GM23338 (cell line): Measurements from ENCODE around the gene REXO2. TPM values are rescaled to one million over a fixed set of nuclear protein-coding genes. Genes with fewer than 3 reads are reported as not detected.

Experiments
- ATAC-seq: fragments of 200-7000 bp; cut with Tn5 transposase; 3 replicates; pipeline ENCODE4 v1.9.1; 2020
- DNase-seq: peaks from one replicate; pipeline ENCODE4 v3.0.0-alpha.2; 2015; ENCODE audit warnings: low spot score
- H2AFZ ChIP-seq: fragments of 200-600 bp; sonication (generic); 2 replicates; pipeline ENCODE4 v1.8.0; 2016; ENCODE audit warnings: antibody characterized with exemption, mild to moderate bottlenecking, moderate library complexity
- H3F3A ChIP-seq: fragments of 200-600 bp; sonication (generic); replicated peaks from 2 replicates; pipeline ENCODE4 v1.8.0; 2017; ENCODE audit warnings: antibody characterized with exemption, mixed run types, low read depth
- H3K27ac ChIP-seq: fragments of 200-600 bp; sonication (generic); 2 replicates; pipeline ENCODE4 v1.6.1; 2016; ENCODE audit warnings: low read depth
- H3K27me3 ChIP-seq: fragments of 200-600 bp; sonication (generic); 2 replicates; pipeline ENCODE4 v1.8.0; 2016; ENCODE audit warnings: mild to moderate bottlenecking, mixed run types, moderate library complexity; ENCODE audit not compliant: insufficient read depth
- H3K36me3 ChIP-seq: fragments of 200-600 bp; sonication (generic); 2 replicates; pipeline ENCODE4 v1.8.0; 2016; ENCODE audit warnings: mild to moderate bottlenecking; ENCODE audit not compliant: insufficient read depth
- H3K4me1 ChIP-seq: fragments of 200-600 bp; sonication (generic); 2 replicates; pipeline ENCODE4 v1.8.0; 2016; ENCODE audit warnings: mild to moderate bottlenecking, moderate library complexity; ENCODE audit not compliant: insufficient read depth
- H3K4me2 ChIP-seq: fragments of 200-600 bp; sonication (generic); 2 replicates; pipeline ENCODE4 v1.7.1; 2017; ENCODE audit warnings: mixed run types
- H3K4me3 ChIP-seq: fragments of 200-600 bp; sonication (generic); 2 replicates; pipeline ENCODE4 v1.6.1; 2016; ENCODE audit warnings: mixed run types
- H3K79me2 ChIP-seq: fragments of 200-600 bp; sonication (generic); replicated peaks from 2 replicates; pipeline ENCODE4 v1.8.0; 2017; ENCODE audit warnings: mild to moderate bottlenecking; ENCODE audit not compliant: insufficient read depth
- H3K9me2 ChIP-seq: fragments of 200-600 bp; sonication (generic); 2 replicates; pipeline ENCODE4 v1.8.0; 2017; ENCODE audit not compliant: insufficient read depth
- H4K20me1 ChIP-seq: fragments of 200-600 bp; sonication (generic); replicated peaks from 2 replicates; pipeline ENCODE4 v1.8.0; 2017; ENCODE audit warnings: mild to moderate bottlenecking; ENCODE audit not compliant: insufficient read depth
- H3K27ac Mint-ChIP-seq: 2 replicates; pipeline ENCODE4 v1.8.0; 2020; ENCODE audit warnings: inconsistent platforms, mild to moderate bottlenecking, moderate library complexity, mixed read lengths
- H3K27me3 Mint-ChIP-seq: 3 replicates; pipeline ENCODE4 v1.8.0; 2022; ENCODE audit warnings: low read depth, mild to moderate bottlenecking, moderate library complexity, mixed read lengths, inconsistent platforms; ENCODE audit not compliant: insufficient read depth, poor library complexity
- H3K36me3 Mint-ChIP-seq: 3 replicates; pipeline ENCODE4 v1.8.0; 2021; ENCODE audit warnings: low read depth, mild to moderate bottlenecking, inconsistent platforms, moderate library complexity, mixed read lengths
- H3K4me1 Mint-ChIP-seq: 3 replicates; pipeline ENCODE4 v1.8.0; 2020; ENCODE audit warnings: mild to moderate bottlenecking, inconsistent platforms, mixed read lengths
- H3K4me3 Mint-ChIP-seq: 3 replicates; pipeline ENCODE4 v1.8.0; 2021; ENCODE audit warnings: moderate library complexity, mild to moderate bottlenecking, inconsistent platforms, mixed read lengths
- H3K9me3 Mint-ChIP-seq: 3 replicates; pipeline ENCODE4 v1.8.0; 2020; ENCODE audit warnings: moderate library complexity, mild to moderate bottlenecking, inconsistent platforms, mixed read lengths
- EZH2 ChIP-seq: fragments of 200-600 bp; sonication (generic); IDR thresholded peaks from one replicate; pipeline ENCODE4 v1.8.0; 2017; ENCODE audit warnings: antibody characterized with exemption, mild to moderate bottlenecking, low read depth; ENCODE audit not compliant: unreplicated experiment
- NANOG ChIP-seq: IDR thresholded peaks from 2 replicates; pipeline ENCODE4 v1.6.1; 2016; ENCODE audit warnings: antibody characterized with exemption, borderline replicate concordance
- POLR2AphosphoS5 ChIP-seq: IDR thresholded peaks from 2 replicates; pipeline ENCODE4 v1.6.1; 2016; ENCODE audit warnings: antibody characterized with exemption, low read depth
- ZNF114 ChIP-seq: fragments of 250-450 bp; sonication (Bioruptor Pico); IDR thresholded peaks from 2 replicates; pipeline ENCODE4 v1.5.0; 2020; ENCODE audit warnings: mild to moderate bottlenecking, moderate library complexity
- ZNF331 ChIP-seq: fragments of 250-450 bp; sonication (Bioruptor Pico); IDR thresholded peaks from 2 replicates; pipeline ENCODE4 v1.5.0; 2020; ENCODE audit warnings: low read depth, mild to moderate bottlenecking, moderate library complexity
- polyA plus RNA-seq: library from polyadenylated mRNA; unstranded; fragments of >200 nt; fragmentation: Nextera tagmentation; extraction: Ambion mirVana; gene quantifications from 2 replicates; pipeline ENCODE4 v1.2.1, GENCODE V29; 2016
- total RNA-seq: library from RNA; depleted of rRNA; stranded (reverse); fragments of >200 nt; shearing (Covaris generic); gene quantifications from 2 replicates; pipeline ENCODE4 v1.2.3, GENCODE V29; 2014
- TF ChIP-seq, protein P1 (sequence below): IDR thresholded peaks from one replicate; pipeline ENCODE4 v1.6.1; 2018; ENCODE audit warnings: antibody characterized with exemption; ENCODE audit not compliant: unreplicated experiment
- TF ChIP-seq, protein P2 (sequence below): fragments of 250-450 bp; sonication (Bioruptor Pico); IDR thresholded peaks from 2 replicates; pipeline ENCODE4 v1.5.0; 2020; ENCODE audit warnings: mild to moderate bottlenecking, moderate library complexity

REXO2 gene
- total and polyA plus RNA-seq, 2 experiments from 2014 or later, result 122 to 245 TPM

DNA sequence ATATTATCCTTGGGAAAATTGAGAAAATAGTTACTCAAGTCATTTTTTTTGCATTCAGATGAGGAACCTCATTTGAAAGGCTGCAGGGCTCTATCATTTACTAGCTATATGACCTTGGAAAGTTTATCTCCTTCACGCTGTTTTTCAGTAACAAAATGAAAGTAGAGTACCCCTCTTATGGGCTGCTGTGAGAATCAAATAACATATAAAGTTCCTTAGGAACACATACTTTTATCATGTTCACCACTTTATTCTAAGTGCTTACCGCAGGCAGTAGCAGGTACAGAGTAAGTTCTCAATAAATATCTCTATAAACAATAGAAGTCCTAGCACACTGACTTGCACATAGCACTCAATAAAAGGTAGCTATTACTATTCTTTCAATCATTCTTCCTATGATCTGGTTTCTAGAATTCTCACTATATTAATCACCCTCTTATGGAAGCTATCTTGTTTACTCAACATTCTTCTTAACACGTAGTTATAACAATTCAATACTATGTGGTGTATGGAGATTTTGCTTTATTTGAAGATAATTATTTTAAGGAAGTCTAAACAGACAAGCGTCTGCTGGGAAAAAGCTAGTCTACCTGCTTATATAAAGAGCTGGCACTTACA, 40.9 kb upstream of the REXO2 start:
- Mint-ChIP-seq H3K4me1 (peaks cover 36% of the 10 kb centered on the region), H3K27me3 (peaks cover 17% of the 10 kb centered on the region), H3K9me3 (no peaks in the 10 kb centered on the region), H3K36me3 (peaks cover 17% of the 10 kb centered on the region), H3K4me3 (peak overlapping the region; percentile 95), H3K27ac (0 out of 2 replicates have a peak overlapping the region, but pooled peaks have one; percentile 100)
- H3K4me1 ChIP-seq, result peaks cover 28% of the 10 kb centered on the region
- no peaks in the 10 kb centered on the region for H3K9me2 ChIP-seq
- no peak overlapping the region for H2AFZ ChIP-seq
- no peaks in the 10 kb centered on the region for H4K20me1 ChIP-seq
- H3K27ac ChIP-seq, result no peak overlapping the region
- H3F3A ChIP-seq, result no peaks in the 10 kb centered on the region
- H3K4me2 ChIP-seq, result peak overlapping the region; percentile 81
- TF ChIP-seq POLR2AphosphoS5, result no peak
- TF ChIP-seq ZNF114, result no peak
- TF ChIP-seq EZH2, result no peak
- TF ChIP-seq NANOG, result no peak
- TF ChIP-seq, protein P1, sequence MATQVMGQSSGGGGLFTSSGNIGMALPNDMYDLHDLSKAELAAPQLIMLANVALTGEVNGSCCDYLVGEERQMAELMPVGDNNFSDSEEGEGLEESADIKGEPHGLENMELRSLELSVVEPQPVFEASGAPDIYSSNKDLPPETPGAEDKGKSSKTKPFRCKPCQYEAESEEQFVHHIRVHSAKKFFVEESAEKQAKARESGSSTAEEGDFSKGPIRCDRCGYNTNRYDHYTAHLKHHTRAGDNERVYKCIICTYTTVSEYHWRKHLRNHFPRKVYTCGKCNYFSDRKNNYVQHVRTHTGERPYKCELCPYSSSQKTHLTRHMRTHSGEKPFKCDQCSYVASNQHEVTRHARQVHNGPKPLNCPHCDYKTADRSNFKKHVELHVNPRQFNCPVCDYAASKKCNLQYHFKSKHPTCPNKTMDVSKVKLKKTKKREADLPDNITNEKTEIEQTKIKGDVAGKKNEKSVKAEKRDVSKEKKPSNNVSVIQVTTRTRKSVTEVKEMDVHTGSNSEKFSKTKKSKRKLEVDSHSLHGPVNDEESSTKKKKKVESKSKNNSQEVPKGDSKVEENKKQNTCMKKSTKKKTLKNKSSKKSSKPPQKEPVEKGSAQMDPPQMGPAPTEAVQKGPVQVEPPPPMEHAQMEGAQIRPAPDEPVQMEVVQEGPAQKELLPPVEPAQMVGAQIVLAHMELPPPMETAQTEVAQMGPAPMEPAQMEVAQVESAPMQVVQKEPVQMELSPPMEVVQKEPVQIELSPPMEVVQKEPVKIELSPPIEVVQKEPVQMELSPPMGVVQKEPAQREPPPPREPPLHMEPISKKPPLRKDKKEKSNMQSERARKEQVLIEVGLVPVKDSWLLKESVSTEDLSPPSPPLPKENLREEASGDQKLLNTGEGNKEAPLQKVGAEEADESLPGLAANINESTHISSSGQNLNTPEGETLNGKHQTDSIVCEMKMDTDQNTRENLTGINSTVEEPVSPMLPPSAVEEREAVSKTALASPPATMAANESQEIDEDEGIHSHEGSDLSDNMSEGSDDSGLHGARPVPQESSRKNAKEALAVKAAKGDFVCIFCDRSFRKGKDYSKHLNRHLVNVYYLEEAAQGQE, result no peak
- TF ChIP-seq ZNF331, result no peak
- TF ChIP-seq, protein P2, sequence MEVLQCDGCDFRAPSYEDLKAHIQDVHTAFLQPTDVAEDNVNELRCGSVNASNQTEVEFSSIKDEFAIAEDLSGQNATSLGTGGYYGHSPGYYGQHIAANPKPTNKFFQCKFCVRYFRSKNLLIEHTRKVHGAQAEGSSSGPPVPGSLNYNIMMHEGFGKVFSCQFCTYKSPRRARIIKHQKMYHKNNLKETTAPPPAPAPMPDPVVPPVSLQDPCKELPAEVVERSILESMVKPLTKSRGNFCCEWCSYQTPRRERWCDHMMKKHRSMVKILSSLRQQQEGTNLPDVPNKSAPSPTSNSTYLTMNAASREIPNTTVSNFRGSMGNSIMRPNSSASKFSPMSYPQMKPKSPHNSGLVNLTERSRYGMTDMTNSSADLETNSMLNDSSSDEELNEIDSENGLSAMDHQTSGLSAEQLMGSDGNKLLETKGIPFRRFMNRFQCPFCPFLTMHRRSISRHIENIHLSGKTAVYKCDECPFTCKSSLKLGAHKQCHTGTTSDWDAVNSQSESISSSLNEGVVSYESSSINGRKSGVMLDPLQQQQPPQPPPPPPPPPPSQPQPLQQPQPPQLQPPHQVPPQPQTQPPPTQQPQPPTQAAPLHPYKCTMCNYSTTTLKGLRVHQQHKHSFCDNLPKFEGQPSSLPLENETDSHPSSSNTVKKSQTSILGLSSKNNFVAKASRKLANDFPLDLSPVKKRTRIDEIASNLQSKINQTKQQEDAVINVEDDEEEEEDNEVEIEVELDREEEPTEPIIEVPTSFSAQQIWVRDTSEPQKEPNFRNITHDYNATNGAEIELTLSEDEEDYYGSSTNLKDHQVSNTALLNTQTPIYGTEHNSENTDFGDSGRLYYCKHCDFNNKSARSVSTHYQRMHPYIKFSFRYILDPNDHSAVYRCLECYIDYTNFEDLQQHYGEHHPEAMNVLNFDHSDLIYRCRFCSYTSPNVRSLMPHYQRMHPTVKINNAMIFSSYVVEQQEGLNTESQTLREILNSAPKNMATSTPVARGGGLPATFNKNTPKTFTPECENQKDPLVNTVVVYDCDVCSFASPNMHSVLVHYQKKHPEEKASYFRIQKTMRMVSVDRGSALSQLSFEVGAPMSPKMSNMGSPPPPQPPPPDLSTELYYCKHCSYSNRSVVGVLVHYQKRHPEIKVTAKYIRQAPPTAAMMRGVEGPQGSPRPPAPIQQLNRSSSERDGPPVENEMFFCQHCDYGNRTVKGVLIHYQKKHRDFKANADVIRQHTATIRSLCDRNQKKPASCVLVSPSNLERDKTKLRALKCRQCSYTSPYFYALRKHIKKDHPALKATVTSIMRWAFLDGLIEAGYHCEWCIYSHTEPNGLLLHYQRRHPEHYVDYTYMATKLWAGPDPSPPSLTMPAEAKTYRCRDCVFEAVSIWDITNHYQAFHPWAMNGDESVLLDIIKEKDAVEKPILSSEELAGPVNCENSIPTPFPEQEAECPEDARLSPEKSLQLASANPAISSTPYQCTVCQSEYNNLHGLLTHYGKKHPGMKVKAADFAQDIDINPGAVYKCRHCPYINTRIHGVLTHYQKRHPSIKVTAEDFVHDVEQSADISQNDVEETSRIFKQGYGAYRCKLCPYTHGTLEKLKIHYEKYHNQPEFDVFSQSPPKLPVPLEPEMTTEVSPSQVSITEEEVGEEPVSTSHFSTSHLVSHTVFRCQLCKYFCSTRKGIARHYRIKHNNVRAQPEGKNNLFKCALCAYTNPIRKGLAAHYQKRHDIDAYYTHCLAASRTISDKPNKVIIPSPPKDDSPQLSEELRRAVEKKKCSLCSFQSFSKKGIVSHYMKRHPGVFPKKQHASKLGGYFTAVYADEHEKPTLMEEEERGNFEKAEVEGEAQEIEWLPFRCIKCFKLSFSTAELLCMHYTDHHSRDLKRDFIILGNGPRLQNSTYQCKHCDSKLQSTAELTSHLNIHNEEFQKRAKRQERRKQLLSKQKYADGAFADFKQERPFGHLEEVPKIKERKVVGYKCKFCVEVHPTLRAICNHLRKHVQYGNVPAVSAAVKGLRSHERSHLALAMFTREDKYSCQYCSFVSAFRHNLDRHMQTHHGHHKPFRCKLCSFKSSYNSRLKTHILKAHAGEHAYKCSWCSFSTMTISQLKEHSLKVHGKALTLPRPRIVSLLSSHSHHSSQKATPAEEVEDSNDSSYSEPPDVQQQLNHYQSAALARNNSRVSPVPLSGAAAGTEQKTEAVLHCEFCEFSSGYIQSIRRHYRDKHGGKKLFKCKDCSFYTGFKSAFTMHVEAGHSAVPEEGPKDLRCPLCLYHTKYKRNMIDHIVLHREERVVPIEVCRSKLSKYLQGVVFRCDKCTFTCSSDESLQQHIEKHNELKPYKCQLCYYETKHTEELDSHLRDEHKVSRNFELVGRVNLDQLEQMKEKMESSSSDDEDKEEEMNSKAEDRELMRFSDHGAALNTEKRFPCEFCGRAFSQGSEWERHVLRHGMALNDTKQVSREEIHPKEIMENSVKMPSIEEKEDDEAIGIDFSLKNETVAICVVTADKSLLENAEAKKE (CRISPR knock-in tag), result no peak
- ATAC-seq (no peak), DNase-seq (no peak)
- H3K27me3 ChIP-seq, result no peaks in the 10 kb centered on the region
- peaks cover 38% of the 10 kb centered on the region for H3K79me2 ChIP-seq
- H3K36me3 ChIP-seq, result peaks cover 3% of the 10 kb centered on the region
- peak overlapping the region; percentile 72; the same call in 1 of the 2 replicates for H3K4me3 ChIP-seq
